GM12875 (cell line): Measurements from ENCODE around the gene HAL.

Experiments used
- H3K4me3 ChIP-seq: one replicate; pipeline ENCODE4 v1.5.1; 2011; ENCODE audit warnings: low read depth, low read length, control low read depth
- TF ChIP-seq, protein P1 (sequence below): IDR thresholded peaks from 2 replicates; pipeline ENCODE4 v1.5.1; 2011; ENCODE audit warnings: low read depth, mild to moderate bottlenecking, control low read depth, inconsistent platforms, low read length, moderate library complexity, borderline replicate concordance; ENCODE audit not compliant: insufficient read depth

The HAL gene

DNA sequence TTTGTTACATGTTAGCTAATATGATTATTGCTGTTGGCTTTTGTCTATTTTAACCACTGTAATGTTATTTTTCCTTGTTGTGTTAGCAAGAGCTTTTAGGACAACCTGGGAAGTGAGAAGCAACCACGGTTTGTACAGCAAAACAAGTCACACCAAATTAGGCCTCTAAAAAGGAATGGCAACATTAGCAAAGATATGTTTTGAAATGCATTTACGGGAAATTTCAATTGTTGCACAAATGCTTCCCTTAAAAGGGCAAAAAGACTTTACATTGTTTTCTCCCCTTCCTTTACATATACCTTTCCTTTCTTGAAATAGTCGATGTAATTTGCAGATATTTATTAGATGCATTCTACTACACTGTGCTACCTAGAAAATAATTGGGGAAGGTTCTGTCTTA is 43.4 kb upstream of the HAL start:
- no peak overlapping the region for H3K4me3 ChIP-seq
- TF ChIP-seq, protein P1, sequence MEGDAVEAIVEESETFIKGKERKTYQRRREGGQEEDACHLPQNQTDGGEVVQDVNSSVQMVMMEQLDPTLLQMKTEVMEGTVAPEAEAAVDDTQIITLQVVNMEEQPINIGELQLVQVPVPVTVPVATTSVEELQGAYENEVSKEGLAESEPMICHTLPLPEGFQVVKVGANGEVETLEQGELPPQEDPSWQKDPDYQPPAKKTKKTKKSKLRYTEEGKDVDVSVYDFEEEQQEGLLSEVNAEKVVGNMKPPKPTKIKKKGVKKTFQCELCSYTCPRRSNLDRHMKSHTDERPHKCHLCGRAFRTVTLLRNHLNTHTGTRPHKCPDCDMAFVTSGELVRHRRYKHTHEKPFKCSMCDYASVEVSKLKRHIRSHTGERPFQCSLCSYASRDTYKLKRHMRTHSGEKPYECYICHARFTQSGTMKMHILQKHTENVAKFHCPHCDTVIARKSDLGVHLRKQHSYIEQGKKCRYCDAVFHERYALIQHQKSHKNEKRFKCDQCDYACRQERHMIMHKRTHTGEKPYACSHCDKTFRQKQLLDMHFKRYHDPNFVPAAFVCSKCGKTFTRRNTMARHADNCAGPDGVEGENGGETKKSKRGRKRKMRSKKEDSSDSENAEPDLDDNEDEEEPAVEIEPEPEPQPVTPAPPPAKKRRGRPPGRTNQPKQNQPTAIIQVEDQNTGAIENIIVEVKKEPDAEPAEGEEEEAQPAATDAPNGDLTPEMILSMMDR = no peak

DNA sequence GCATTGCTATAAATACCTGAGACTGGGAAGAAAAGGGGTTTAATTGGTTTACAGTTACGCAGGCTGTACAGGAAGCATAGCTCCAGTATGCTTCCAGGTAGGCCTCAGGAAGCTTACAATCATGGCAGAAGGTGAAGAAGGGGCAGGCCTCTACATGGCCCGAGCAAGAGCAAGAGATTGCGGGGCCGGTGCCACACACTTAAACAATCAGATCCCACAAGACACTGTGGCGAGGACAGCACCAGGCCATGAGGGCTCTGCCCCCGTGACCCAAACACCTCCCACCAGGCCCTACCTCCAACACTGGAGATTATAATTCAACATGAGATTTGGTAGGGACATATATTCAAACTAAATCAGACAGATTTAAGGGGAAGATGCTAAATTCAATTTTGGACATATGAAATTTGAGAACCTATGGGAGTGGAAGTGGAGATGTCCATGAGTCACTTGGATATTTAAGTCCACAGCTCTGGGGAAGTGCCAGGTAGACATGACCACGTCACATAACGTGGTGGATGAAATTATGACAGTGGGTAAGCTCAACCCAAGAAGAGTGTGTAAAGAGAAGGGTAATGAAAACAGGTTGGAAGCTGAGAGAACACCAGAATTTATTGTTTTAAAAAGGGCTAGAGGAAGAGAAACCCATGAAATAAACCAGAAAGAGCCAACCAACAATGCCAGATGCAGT is 40.8 kb upstream of the HAL start:
- H3K4me3 ChIP-seq = no peak overlapping the region
- TF ChIP-seq, protein P1 = no peak

DNA sequence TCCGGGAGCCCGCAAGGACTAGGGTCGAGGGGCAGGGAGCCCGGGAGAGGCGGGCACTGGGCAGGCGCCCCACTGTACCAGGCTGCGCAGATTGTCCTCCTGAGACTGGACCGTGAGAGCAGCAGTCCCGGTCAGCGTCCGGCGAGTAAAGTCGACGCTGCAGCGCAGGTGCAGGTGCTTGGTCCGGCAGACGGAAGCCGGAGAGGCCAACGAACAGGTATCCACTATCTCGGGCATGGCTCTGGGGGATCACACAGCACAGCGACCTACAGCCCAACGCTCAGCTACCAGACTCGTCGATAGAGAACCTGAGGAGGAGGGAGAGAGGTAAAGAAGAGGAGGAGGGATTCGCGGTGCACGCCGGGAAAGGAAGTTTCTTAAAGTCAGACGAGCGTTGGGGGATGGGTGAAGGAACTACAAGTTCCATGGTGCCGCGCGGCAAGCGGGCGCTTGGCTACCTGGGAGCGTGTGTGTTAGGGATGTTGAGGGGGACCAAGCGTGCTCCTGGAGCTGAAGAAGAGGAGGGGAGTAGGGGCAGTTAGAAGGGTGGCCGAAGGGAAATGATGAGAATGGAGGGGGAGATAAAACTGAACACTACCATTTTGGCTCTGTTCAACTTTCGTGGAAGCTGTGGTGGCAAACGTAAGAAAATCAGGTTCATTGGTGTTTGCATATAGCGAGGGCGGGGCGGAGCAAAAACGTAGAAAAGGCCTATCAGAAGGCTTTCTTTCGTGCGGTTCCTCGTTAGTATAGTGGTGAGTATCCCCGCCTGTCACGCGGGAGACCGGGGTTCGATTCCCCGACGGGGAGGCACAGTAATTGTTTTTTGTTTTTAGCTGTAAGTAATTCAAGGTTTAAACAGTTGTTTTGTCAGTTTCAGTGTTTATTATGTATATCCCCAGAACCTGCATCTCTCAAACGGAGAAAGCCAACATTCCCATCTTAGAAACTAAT is 39.4 kb upstream of the HAL start, which contains the start of gene LTA4H:
LTA4H (minus strand) TSS at position 305 of the 954 bp plus-strand sequence; CDS start at position 237, 68 bp downstream.
- peak within 1 kb of the TSS; percentile 73 for H3K4me3 ChIP-seq
- TF ChIP-seq, protein P1 = no peak

DNA sequence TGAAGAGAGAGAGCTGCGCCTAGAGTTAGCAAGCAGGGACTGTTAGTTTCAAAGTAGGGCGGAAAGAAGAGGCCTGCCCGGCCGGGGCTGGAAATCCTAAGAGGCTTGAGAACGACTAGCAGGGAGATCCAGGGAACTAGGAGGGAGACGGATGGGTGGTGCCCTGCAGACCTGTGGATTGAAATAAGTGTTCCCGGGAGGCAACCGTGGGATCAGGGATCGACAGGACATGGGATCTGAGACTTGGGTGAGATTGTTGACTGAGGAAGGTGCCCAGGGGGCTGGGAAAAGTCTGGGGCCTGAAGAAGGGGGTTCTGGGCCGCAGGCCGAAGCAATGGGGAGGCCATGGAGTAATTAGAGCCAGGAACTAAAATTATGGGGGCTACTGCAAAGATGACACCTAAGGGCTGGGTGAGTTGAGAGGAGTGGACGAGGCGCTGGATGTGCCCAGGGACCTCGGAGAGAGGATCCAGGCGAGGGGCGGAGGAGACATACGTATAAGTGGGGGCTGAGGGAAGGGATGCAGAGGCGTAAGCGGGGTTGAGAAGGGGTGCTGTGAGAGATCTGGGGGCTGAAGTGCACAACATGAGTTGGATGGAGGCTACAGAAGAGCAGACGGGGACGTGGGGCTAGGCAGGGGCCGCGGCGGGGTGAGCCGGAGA is 38.6 kb upstream of the HAL start:
- H3K4me3 ChIP-seq = peak overlapping the region; percentile 73
- TF ChIP-seq, protein P1 = no peak

DNA sequence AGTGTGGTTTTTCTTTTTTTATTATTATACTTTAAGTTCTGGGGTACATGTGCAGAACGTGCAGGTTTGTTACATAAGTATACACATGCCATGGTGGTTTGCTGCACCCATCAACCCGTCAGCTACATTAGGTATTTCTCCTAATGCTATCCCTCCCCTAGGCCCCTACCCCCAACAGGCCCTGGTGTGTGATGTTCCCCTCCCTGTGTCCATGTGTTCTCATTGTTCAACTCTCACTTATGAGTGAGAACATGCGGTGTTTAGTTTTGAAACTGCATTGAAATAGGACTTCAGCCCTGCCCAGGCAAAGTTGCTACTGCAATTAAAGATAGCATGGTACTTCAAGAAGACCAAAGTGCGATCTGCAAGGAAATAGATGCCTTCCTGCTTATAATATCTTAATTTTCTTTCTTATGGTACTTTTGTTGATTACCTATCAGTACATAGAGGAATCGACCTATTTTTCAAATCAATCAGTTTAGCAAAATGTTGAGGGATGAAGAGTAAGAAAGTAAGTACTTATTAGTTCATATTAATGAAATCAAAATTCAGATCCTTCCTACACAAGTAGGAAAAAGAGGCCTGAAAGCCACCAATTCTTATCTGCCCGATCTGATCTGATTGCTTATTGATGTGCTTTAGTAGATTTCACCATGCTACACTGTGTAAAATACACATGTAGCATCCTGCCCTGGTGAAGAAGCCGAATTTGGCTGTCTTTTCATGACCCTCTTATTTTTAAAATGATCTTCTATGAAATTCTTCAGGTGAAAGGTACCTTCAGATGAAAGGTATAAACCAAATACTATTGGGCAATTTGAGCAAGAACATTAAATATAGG is 37.6 kb upstream of the HAL start:
- no peak overlapping the region for H3K4me3 ChIP-seq
- TF ChIP-seq, protein P1 = no peak

DNA sequence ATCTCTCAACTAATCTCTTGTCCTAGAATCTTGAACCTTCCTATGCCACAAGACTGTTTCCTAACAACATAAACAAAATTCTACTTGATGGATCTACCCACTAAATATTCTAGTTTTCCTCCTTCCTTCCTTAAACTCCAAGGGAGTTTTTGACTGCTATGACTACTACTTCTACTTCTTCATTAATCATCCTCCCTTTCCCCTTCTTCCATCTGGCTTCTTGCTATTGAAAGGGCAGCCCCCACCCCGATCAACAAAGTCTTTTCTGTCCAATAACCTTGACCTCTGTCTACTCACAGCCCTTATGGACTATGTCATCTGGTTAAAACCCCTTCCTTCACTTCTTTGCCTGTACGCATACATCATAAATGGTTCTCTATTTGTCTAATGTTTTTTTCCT is 33.7 kb upstream of the HAL start:
- H3K4me3 ChIP-seq = no peak overlapping the region
- TF ChIP-seq, protein P1 = no peak
